Liver (tissue), 3 donors: ENCODE data around the gene SYNGR1.
"Not testable (repeated sequence)": the region's sequence is repeated elsewhere in the genome, so short reads cannot be mapped to it uniquely, and the experiment has no call there.

Experiments used
- CTCF ChIP-seq: fragments of 150-350 bp; IDR thresholded peaks from 2 replicates; pipeline ENCODE4 v1.5.1; 2017; ENCODE audit warnings: improper control_type of control experiment, low read depth, low read length; ENCODE audit not compliant: missing input control
- GABPA ChIP-seq, 2 donors: IDR thresholded peaks in 1 of 2; conservative IDR thresholded peaks in 1 of 2; 2 replicates each; pipeline ENCODE4 v1.6.1; 2016; ENCODE audit warnings: antibody characterized with exemption in 2 of 2, mild to moderate bottlenecking in 1 of 2, moderate library complexity in 1 of 2
- MAX ChIP-seq: IDR thresholded peaks from 2 replicates; pipeline ENCODE4 v1.6.1; 2016; ENCODE audit warnings: antibody characterized with exemption
- REST ChIP-seq: IDR thresholded peaks from 2 replicates; pipeline ENCODE4 v1.6.1; 2016; ENCODE audit warnings: antibody characterized with exemption, mild to moderate bottlenecking
- RXRA ChIP-seq, 2 donors: IDR thresholded peaks; 2 replicates each; pipeline ENCODE4 v1.6.1; 2017 to 2018; ENCODE audit warnings: antibody characterized with exemption in 2 of 2, mild to moderate bottlenecking in 1 of 2
- TAF1 ChIP-seq: conservative IDR thresholded peaks from 2 replicates; pipeline ENCODE4 v1.6.1; 2016; ENCODE audit warnings: antibody characterized with exemption, mild to moderate bottlenecking
- donor health status: healthy.
- donor health status: healthy.

GRCh38 chr22:39339775-39340174 is 10.0 kb upstream of the SYNGR1 start:
- not testable (repeated sequence) for TF ChIP-seq TAF1; CTCF; RXRA (IDR thresholded peaks at IDR 0.05); MAX; GABPA (IDR thresholded peaks at IDR 0.05 in 1 of 2, conservative IDR thresholded peaks at IDR 0.05 in 1 of 2); REST
